GM23338 (cell line): Measurements from ENCODE around the gene RPEL1. TPM values are rescaled to one million over a fixed set of nuclear protein-coding genes. Genes with fewer than 3 reads are reported as not detected.

Experiments used
- ATAC-seq: fragments of 200-7000 bp; cut with Tn5 transposase; 3 replicates; pipeline ENCODE4 v1.9.1; 2020
- DNase-seq: peaks from one replicate; pipeline ENCODE4 v3.0.0-alpha.2; 2015; ENCODE audit warnings: low spot score
- H2AFZ ChIP-seq: fragments of 200-600 bp; sonication (generic); 2 replicates; pipeline ENCODE4 v1.8.0; 2016; ENCODE audit warnings: antibody characterized with exemption, mild to moderate bottlenecking, moderate library complexity
- H3F3A ChIP-seq: fragments of 200-600 bp; sonication (generic); replicated peaks from 2 replicates; pipeline ENCODE4 v1.8.0; 2017; ENCODE audit warnings: antibody characterized with exemption, mixed run types, low read depth
- H3K27ac ChIP-seq: fragments of 200-600 bp; sonication (generic); 2 replicates; pipeline ENCODE4 v1.6.1; 2016; ENCODE audit warnings: low read depth
- H3K27me3 ChIP-seq: fragments of 200-600 bp; sonication (generic); 2 replicates; pipeline ENCODE4 v1.8.0; 2016; ENCODE audit warnings: mild to moderate bottlenecking, mixed run types, moderate library complexity; ENCODE audit not compliant: insufficient read depth
- H3K36me3 ChIP-seq: fragments of 200-600 bp; sonication (generic); 2 replicates; pipeline ENCODE4 v1.8.0; 2016; ENCODE audit warnings: mild to moderate bottlenecking; ENCODE audit not compliant: insufficient read depth
- H3K4me1 ChIP-seq: fragments of 200-600 bp; sonication (generic); 2 replicates; pipeline ENCODE4 v1.8.0; 2016; ENCODE audit warnings: mild to moderate bottlenecking, moderate library complexity; ENCODE audit not compliant: insufficient read depth
- H3K4me2 ChIP-seq: fragments of 200-600 bp; sonication (generic); 2 replicates; pipeline ENCODE4 v1.7.1; 2017; ENCODE audit warnings: mixed run types
- H3K4me3 ChIP-seq: fragments of 200-600 bp; sonication (generic); 2 replicates; pipeline ENCODE4 v1.6.1; 2016; ENCODE audit warnings: mixed run types
- H3K79me2 ChIP-seq: fragments of 200-600 bp; sonication (generic); replicated peaks from 2 replicates; pipeline ENCODE4 v1.8.0; 2017; ENCODE audit warnings: mild to moderate bottlenecking; ENCODE audit not compliant: insufficient read depth
- H3K9me2 ChIP-seq: fragments of 200-600 bp; sonication (generic); 2 replicates; pipeline ENCODE4 v1.8.0; 2017; ENCODE audit not compliant: insufficient read depth
- H4K20me1 ChIP-seq: fragments of 200-600 bp; sonication (generic); replicated peaks from 2 replicates; pipeline ENCODE4 v1.8.0; 2017; ENCODE audit warnings: mild to moderate bottlenecking; ENCODE audit not compliant: insufficient read depth
- H3K27ac Mint-ChIP-seq: 2 replicates; pipeline ENCODE4 v1.8.0; 2020; ENCODE audit warnings: inconsistent platforms, mild to moderate bottlenecking, moderate library complexity, mixed read lengths
- H3K27me3 Mint-ChIP-seq: 3 replicates; pipeline ENCODE4 v1.8.0; 2022; ENCODE audit warnings: low read depth, mild to moderate bottlenecking, moderate library complexity, mixed read lengths, inconsistent platforms; ENCODE audit not compliant: insufficient read depth, poor library complexity
- H3K36me3 Mint-ChIP-seq: 3 replicates; pipeline ENCODE4 v1.8.0; 2021; ENCODE audit warnings: low read depth, mild to moderate bottlenecking, inconsistent platforms, moderate library complexity, mixed read lengths
- H3K4me1 Mint-ChIP-seq: 3 replicates; pipeline ENCODE4 v1.8.0; 2020; ENCODE audit warnings: mild to moderate bottlenecking, inconsistent platforms, mixed read lengths
- H3K4me3 Mint-ChIP-seq: 3 replicates; pipeline ENCODE4 v1.8.0; 2021; ENCODE audit warnings: moderate library complexity, mild to moderate bottlenecking, inconsistent platforms, mixed read lengths
- H3K9me3 Mint-ChIP-seq: 3 replicates; pipeline ENCODE4 v1.8.0; 2020; ENCODE audit warnings: moderate library complexity, mild to moderate bottlenecking, inconsistent platforms, mixed read lengths
- CREB1 ChIP-seq: fragments of 250-450 bp; sonication (Bioruptor Pico); IDR thresholded peaks from 2 replicates; pipeline ENCODE4 v1.5.0; 2020; ENCODE audit warnings: low read depth, mild to moderate bottlenecking, moderate library complexity
- EZH2phosphoT487 ChIP-seq: fragments of 200-600 bp; sonication (generic); IDR thresholded peaks from one replicate; pipeline ENCODE4 v1.8.1; 2018; ENCODE audit warnings: antibody characterized with exemption; ENCODE audit not compliant: unreplicated experiment
- NANOG ChIP-seq: IDR thresholded peaks from 2 replicates; pipeline ENCODE4 v1.6.1; 2016; ENCODE audit warnings: antibody characterized with exemption, borderline replicate concordance
- POLR2AphosphoS5 ChIP-seq: IDR thresholded peaks from 2 replicates; pipeline ENCODE4 v1.6.1; 2016; ENCODE audit warnings: antibody characterized with exemption, low read depth
- STAT1 ChIP-seq: IDR thresholded peaks from one replicate; pipeline ENCODE4 v1.6.1; 2016; ENCODE audit warnings: antibody characterized with exemption; ENCODE audit not compliant: unreplicated experiment
- ZNF331 ChIP-seq: fragments of 250-450 bp; sonication (Bioruptor Pico); IDR thresholded peaks from 2 replicates; pipeline ENCODE4 v1.5.0; 2020; ENCODE audit warnings: low read depth, mild to moderate bottlenecking, moderate library complexity
- polyA plus RNA-seq: library from polyadenylated mRNA; unstranded; fragments of >200 nt; fragmentation: Nextera tagmentation; extraction: Ambion mirVana; gene quantifications from 2 replicates; pipeline ENCODE4 v1.2.1, GENCODE V29; 2016
- total RNA-seq: library from RNA; depleted of rRNA; stranded (reverse); fragments of >200 nt; shearing (Covaris generic); gene quantifications from 2 replicates; pipeline ENCODE4 v1.2.3, GENCODE V29; 2014
- TF ChIP-seq, protein P1 (sequence below), 2 experiments: fragments of 200-600 bp in 1 of 2; sonication (generic) in 1 of 2; conservative IDR thresholded peaks; 2 replicates each; pipeline versions ENCODE4 v1.5.1 to v1.6.1; 2016 to 2017; ENCODE audit warnings: antibody characterized with exemption in 2 of 2, low read depth in 2 of 2, mild to moderate bottlenecking in 2 of 2, moderate library complexity in 1 of 2
- TF ChIP-seq, protein P2 (sequence below): IDR thresholded peaks from one replicate; pipeline ENCODE4 v1.6.1; 2018; ENCODE audit warnings: antibody characterized with exemption; ENCODE audit not compliant: unreplicated experiment

Gene RPEL1
- total and polyA plus RNA-seq, 2 experiments from 2014 or later: not detected

DNA sequence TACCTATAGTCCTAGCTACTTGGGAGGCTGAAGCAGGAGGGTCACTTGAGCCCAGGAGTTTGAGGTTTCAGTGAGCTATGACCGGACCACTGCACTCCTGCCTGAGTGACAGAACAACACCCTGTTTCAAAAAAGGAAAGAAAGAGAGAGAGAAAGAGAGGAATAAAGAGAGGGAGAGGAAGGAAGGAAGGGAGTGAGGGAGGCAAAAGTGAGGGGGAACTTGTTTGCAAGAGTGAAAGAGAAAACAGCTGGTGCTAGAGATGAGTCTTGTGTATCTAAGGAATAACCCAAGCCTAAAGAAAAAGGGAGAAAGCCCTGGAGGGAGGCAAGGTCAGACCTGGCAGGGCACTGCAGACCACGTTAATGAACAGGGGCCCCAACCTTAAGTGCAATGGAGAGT lies 47.8 kb upstream of the RPEL1 start:
- H3K27ac Mint-ChIP-seq: no peak overlapping the region
- Histone ChIP-seq H3K36me3 (no peaks in the 10 kb centered on the region), H2AFZ (peak overlapping the region; percentile 81), H4K20me1 (no peaks in the 10 kb centered on the region), H3K4me1 (peaks cover 28% of the 10 kb centered on the region), H3K4me2 (peak overlapping the region; percentile 19; the same call in 1 of the 2 replicates), H3K4me3 (no peak overlapping the region), H3K27ac (no peak overlapping the region), H3K9me2 (no peaks in the 10 kb centered on the region), H3F3A (peaks cover 5% of the 10 kb centered on the region; the same call in 1 of the 2 replicates), H3K79me2 (no peaks in the 10 kb centered on the region), H3K27me3 (peaks cover 11% of the 10 kb centered on the region)
- no peaks in the 10 kb centered on the region for H3K36me3 Mint-ChIP-seq
- H3K9me3 Mint-ChIP-seq: no peaks in the 10 kb centered on the region
- ATAC-seq: no peak
- no peak overlapping the region for H3K4me3 Mint-ChIP-seq
- DNase-seq: no peak
- peaks cover 24% of the 10 kb centered on the region for H3K4me1 Mint-ChIP-seq
- TF ChIP-seq CREB1 (CRISPR knock-in tag): no peak
- TF ChIP-seq EZH2phosphoT487: no peak
- no peak for TF ChIP-seq STAT1
- TF ChIP-seq ZNF331: no peak
- TF ChIP-seq, protein P1, sequence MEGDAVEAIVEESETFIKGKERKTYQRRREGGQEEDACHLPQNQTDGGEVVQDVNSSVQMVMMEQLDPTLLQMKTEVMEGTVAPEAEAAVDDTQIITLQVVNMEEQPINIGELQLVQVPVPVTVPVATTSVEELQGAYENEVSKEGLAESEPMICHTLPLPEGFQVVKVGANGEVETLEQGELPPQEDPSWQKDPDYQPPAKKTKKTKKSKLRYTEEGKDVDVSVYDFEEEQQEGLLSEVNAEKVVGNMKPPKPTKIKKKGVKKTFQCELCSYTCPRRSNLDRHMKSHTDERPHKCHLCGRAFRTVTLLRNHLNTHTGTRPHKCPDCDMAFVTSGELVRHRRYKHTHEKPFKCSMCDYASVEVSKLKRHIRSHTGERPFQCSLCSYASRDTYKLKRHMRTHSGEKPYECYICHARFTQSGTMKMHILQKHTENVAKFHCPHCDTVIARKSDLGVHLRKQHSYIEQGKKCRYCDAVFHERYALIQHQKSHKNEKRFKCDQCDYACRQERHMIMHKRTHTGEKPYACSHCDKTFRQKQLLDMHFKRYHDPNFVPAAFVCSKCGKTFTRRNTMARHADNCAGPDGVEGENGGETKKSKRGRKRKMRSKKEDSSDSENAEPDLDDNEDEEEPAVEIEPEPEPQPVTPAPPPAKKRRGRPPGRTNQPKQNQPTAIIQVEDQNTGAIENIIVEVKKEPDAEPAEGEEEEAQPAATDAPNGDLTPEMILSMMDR (conservative IDR thresholded peaks at IDR 0.05; ENCODE audit: low read depth in 2 of 2): no peak
- TF ChIP-seq NANOG: no peak
- peaks cover 12% of the 10 kb centered on the region for H3K27me3 Mint-ChIP-seq

DNA sequence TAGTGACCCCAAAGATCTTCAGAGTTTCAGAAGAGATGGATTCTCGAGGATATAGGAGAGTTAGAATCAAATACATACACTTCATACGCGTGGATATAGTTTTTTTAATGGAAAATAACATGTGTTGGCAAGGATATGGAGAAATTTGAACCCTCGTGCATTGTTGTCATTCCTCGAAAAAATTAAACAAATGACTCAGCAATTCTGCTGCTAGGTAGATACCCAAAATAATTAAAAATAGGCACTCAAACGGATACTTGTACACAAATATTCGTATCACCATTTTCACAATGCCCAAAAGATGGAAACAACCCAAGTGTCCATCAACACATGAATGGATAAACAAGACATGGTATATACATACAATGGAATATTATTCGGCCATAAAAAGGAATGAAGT lies 47.0 kb upstream of the RPEL1 start:
- no peak for TF ChIP-seq POLR2AphosphoS5
- TF ChIP-seq, protein P2, sequence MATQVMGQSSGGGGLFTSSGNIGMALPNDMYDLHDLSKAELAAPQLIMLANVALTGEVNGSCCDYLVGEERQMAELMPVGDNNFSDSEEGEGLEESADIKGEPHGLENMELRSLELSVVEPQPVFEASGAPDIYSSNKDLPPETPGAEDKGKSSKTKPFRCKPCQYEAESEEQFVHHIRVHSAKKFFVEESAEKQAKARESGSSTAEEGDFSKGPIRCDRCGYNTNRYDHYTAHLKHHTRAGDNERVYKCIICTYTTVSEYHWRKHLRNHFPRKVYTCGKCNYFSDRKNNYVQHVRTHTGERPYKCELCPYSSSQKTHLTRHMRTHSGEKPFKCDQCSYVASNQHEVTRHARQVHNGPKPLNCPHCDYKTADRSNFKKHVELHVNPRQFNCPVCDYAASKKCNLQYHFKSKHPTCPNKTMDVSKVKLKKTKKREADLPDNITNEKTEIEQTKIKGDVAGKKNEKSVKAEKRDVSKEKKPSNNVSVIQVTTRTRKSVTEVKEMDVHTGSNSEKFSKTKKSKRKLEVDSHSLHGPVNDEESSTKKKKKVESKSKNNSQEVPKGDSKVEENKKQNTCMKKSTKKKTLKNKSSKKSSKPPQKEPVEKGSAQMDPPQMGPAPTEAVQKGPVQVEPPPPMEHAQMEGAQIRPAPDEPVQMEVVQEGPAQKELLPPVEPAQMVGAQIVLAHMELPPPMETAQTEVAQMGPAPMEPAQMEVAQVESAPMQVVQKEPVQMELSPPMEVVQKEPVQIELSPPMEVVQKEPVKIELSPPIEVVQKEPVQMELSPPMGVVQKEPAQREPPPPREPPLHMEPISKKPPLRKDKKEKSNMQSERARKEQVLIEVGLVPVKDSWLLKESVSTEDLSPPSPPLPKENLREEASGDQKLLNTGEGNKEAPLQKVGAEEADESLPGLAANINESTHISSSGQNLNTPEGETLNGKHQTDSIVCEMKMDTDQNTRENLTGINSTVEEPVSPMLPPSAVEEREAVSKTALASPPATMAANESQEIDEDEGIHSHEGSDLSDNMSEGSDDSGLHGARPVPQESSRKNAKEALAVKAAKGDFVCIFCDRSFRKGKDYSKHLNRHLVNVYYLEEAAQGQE: no peak
- Mint-ChIP-seq H3K27ac (no peak overlapping the region; the same call in 1 of the 2 replicates), H3K27me3 (peaks cover 8% of the 10 kb centered on the region), H3K9me3 (no peaks in the 10 kb centered on the region), H3K36me3 (no peaks in the 10 kb centered on the region), H3K4me1 (peaks cover 24% of the 10 kb centered on the region), H3K4me3 (no peak overlapping the region)
- no peak overlapping the region for H2AFZ ChIP-seq
- no peak overlapping the region for H3K27ac ChIP-seq
- peaks cover 5% of the 10 kb centered on the region; the same call in 1 of the 2 replicates for H3F3A ChIP-seq
- ATAC-seq: no peak
- H3K4me1 ChIP-seq: peaks cover 25% of the 10 kb centered on the region
- H4K20me1 ChIP-seq: no peaks in the 10 kb centered on the region
- H3K4me3 ChIP-seq: no peak overlapping the region
- no peaks in the 10 kb centered on the region for H3K9me2 ChIP-seq
- no peaks in the 10 kb centered on the region for H3K79me2 ChIP-seq
- DNase-seq: no peak
- peaks cover 8% of the 10 kb centered on the region for H3K27me3 ChIP-seq
- H3K4me2 ChIP-seq: no peak overlapping the region
- H3K36me3 ChIP-seq: no peaks in the 10 kb centered on the region
